Fibroblast of upper back skin (primary cell): Measurements from ENCODE around the gene COPB1.

Source experiments
- DNase-seq: peaks from one replicate; pipeline ENCODE4 v3.0.0-alpha.2; 2013

The COPB1 gene

GRCh38 chr11:14424096-14424495 is 75.5 kb downstream of the COPB1 start:
- peak; percentile 71 for DNase-seq

DNA sequence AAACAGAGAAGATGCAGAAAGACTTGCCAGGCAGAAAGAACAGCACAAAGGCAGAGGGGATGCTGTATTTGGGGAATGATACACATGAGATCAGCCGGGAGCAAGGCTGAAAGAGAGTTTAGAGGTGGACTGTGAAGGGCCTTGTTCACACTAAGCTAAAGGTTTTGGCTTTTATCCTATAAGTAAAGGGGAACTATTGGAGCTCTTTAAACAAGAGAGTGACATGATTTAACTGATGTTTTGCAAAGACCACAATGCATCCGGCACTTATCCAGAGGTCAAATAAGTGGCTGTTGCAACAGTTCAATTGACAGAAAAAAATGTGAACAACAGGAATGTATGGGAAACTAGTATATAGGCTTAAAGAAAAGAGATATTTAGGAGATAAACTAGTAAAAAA is 76.0 kb downstream of the COPB1 start:
- DNase-seq, result peak; percentile 88

- DNase-seq, result no peak
These were observed 76.8 kb downstream of the COPB1 start for GRCh38 chr11:14422814-14423182.

- DNase-seq, result peak; percentile 100
These were observed 77.4 kb downstream of the COPB1 start for GRCh38 chr11:14422052-14422813.

- no peak for DNase-seq
These were observed 79.4 kb downstream of the COPB1 start for GRCh38 chr11:14420223-14420622.

DNA sequence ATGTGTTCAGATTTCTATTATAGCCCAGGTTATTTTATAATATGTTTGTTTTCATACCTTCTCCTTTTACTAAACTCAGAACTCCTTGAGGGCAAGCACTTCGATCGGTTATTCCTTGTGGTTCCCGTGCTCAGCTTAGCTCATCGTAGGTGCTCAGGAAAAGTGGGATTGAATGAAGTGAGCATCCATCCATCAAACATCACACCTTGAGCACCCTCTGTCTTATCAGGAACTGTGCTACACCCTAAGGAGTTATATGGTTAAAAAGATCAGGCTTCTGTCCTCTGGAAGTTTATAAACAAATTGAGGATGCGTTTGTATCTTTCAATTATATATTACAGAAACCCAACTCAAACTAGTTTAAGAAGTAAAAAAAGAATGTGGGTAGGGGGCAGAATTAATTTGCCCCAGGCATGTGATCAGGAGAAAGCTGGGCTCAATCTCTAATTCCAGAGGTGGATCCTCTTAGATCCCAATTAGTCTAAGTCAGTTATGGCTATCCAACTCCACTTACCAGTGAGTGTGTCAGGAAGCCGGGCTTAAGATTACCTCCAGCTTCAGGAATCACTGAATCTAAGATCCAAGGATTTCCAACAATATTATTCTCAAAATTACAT is 80.7 kb downstream of the COPB1 start:
- DNase-seq, result peak; percentile 43

DNA sequence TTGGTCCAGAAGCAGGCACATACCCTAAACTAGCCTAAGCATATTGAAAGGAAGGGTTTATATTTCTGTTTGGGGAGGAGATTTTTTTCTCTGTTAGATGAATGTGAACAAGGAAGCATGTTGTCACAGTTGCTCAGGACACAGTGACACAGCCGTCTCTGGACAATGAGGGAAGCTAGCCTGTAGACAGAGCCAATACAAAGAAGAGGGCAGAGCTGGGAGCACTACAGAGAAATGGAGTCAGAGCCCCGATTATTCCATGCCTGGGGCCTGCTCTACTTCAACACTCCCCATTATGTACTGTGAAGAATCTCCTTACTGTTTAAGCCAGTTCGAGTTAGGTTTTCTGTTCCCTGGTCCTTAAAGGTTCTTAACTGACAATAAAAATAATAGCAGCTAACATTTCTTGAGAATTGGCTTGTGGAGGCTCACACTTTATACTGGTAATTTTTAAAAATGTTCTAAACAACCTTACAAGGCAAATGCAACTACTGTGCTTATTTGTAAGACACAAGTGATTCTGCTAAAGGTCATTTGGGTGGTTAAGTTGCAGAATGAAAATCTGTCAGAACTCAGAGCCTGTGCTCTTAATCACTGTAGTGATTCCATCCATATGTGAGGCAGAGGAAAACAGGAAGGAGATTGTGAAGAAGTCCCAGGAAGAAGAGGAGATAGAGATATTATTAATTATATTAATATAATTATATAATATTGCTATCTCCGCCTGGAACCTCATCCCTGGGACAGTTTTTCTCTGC is 81.8 kb downstream of the COPB1 start:
- peak; percentile 48 for DNase-seq

DNA sequence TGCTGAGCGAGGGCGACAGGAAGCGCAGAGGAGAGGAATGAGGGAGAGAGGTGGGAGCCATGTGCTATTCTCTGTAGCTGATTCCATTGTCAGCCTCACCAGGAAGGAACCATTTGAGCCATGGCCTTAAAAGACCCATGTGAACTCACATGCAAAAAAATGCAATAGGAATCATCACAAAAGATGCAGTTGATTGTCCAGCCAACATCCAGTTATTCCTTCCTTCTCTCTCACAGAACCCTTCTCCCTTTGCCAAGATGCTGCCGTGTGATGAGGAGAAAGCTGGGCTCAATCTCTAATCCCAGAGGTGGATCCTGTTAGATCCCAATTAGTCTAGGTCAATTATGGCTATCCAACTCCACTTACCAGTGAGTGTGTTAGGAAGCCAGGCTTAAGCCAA is 82.4 kb downstream of the COPB1 start:
- DNase-seq, result peak; percentile 35

DNA sequence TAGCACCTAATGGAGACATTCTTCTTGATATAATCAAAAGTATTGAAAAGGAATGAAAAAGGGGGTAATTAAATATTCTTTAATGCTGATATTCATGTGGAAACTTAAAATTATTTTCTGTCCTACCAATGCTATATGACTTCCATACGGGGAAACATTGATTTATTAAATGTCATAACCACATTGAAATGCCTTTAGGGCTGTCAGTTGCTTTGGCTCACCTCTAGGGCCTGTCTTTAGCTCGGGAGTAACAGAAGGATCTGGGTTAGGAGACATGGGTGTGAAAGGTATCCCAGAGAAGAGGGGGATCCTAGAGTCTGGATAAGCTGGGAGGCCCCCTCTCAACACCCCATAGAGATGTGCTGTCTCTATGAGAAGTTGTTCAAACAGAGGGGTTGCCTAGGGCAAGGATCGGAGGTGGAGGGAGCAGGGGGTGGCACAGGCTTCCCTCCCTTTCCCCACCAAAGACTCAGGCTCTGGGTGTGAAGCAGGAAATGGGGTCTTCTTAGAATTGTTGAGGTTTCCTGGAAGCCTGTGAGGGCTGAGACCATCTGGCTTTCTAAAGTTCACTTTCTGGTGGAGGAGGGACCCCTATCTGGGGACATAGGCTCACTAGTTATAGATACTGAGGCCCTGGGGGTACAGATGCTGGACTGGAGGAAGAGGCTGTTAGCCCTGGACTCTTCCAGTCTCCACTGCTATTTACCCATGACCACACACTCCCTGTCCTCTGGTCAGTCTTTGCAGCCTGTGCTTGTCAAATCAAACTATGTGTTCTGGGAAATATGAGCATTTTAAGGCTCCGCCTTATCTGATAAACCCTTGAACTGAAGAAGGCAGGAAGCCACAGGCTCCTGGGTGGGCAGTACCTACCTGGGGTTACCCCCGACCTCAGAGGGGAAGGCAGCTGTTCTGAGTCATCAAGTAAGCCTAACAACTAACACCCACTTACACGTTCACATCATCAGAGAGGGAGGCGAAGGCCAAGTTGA is 84.8 kb downstream of the COPB1 start:
- no peak for DNase-seq

DNA sequence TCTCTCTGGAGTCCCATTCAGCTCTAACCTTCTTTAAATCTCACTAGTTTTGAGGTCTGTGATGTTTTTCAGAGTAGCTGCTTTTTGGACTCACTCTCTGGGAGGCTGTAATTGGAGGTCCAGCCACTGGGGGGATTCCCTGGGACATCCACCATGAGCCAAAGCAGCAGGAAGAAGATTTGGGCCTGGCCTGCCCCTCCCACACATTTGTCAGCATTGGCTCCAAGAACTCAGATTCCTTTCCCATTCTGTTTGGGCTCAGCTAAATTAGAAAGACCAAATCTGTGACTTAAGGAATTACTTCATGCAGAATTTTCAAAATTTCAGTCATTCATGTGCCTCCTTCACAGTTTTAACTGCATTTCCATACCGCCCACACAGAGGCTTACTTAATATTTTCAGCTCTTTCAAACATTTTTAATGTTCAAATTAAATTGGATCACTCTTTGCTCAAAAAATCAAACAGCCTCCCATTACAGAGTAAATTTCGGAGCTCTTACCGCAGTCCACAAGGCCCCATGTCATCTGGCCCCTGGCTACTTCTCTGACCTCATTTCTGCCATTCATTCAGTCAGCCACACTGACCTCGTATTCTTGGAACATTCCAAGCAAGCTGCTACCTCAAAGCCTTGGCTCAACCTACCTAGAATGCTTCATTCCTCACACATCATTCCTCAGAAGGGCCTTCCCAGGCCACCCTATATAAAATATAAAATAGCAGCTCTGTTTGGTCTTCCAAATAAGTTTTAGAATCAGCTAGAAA is 86.1 kb downstream of the COPB1 start:
- DNase-seq, result peak; percentile 69

GRCh38 chr11:14411818-14412217 is 87.8 kb downstream of the COPB1 start:
- peak; percentile 88 for DNase-seq

DNA sequence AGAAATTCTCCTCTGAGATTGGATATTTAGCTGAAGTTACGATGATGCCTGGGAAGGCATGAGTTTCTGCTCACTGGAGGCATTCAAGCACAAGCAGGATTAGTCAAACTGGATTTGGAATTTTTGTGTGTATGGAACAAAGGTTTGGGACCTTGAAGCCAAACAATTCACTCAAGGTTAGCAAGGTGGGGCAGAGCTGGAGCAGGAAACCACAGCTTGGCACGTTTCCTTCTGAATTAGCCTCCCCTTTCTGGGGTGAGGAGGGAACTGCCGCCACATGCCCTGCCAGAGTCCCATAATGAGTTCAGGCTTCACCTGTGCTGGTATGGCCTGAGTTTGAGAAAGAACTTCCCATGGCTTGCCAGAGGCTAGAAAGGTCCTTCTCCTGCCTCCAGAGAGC is 89.7 kb downstream of the COPB1 start:
- no peak for DNase-seq

DNA sequence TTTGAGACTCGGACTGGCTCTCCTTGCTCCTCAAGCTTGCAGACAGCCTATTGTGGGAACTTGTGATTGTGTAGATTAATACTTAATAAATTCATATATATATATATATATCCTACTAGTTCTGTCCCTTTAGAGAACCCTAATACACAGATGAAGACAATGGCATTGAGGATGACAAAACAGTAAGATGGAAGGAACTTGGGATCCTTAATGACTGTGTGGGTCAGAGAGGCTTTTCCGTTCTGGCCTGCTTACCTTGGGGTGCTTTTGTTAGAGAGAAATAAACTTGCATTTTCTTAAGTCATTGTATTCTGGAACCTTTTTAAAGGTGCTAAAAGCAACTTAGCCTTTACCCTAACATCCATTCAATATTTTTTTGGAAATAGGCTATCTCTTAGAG is 91.0 kb downstream of the COPB1 start:
- DNase-seq, result no peak
